BLaER1 treated with 17β-estradiol and CSF1 and Interleukin-3, amounts not matched to agents 10 nM and 100 nM (cell line): ENCODE measurements around the gene CTIF.
A peak's percentile ranks its signal among the peaks of the same experiment; 100 is the strongest.

Experiments
- H3K27ac ChIP-seq, 11 experiments: shearing (Covaris generic); formaldehyde crosslinking; 2 replicates each; pipeline ENCODE4 v1.8.1; 2022
- H3K27me3 ChIP-seq, 11 experiments: shearing (Covaris generic); formaldehyde crosslinking; 2 replicates each; pipeline ENCODE4 v1.8.1; 2022
- H3K36me3 ChIP-seq, 11 experiments: shearing (Covaris generic); formaldehyde crosslinking; 2 replicates each; pipeline ENCODE4 v1.8.1; 2022
- H3K4me1 ChIP-seq, 10 experiments: shearing (Covaris generic); formaldehyde crosslinking; 2 replicates each; pipeline ENCODE4 v1.8.1; 2022
- H3K4me2 ChIP-seq, 11 experiments: shearing (Covaris generic); formaldehyde crosslinking; 2 replicates each; pipeline ENCODE4 v1.8.1; 2022
- H3K4me3 ChIP-seq, 10 experiments: shearing (Covaris generic); formaldehyde crosslinking; 2 replicates each; pipeline ENCODE4 v1.8.1; 2022
- H3K9ac ChIP-seq, 11 experiments: shearing (Covaris generic); formaldehyde crosslinking; 2 replicates each; pipeline ENCODE4 v1.8.1; 2022
- H3K9me3 ChIP-seq, 11 experiments: shearing (Covaris generic); formaldehyde crosslinking; replicated peaks in 1 of 11; 2 replicates each; pipeline ENCODE4 v1.8.1; 2022
- H4K20me1 ChIP-seq, 11 experiments: shearing (Covaris generic); formaldehyde crosslinking; 2 replicates each; pipeline ENCODE4 v1.8.1; 2022
- Cebpa-rat ChIP-seq, 11 experiments: shearing (Covaris generic); IDR thresholded peaks; 2 replicates each; pipeline ENCODE4 v1.8.1; 2022

Gene CTIF

DNA sequence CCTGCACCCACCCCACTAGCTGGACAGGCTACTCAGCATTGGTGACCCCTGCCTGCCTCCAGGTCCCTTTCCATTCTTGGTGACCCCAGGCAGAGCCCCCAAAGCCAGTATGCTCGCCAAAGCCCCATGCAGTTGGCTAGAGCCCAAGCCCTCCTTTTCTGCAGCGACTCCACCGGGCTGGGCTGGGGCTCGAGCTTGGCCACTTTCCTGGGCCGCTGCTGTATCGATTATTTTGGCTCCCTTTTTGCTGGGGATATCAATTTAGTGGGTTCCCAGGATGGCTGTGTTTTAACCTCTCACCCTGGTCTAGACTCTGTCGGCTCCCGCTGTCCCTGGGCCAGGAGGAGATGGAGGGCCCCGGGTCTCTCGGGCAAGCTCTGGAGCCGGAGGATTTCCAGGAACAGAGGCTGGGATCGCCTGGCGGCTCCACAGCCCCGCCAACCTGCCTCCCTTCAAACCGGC is 335.9 kb downstream of the CTIF start:
- no peak for TF ChIP-seq Cebpa-rat (IDR thresholded peaks at IDR 0.05)
- H3K27ac ChIP-seq, result no peak overlapping the region
- H3K4me3 ChIP-seq, result no peak overlapping the region
- H3K4me1 ChIP-seq, result peaks cover 29 to 73% (median 60%) of the 10 kb centered on the region in 10 experiments
- no peak overlapping the region for H3K9ac ChIP-seq
- no peaks in the 10 kb centered on the region for H3K36me3 ChIP-seq
- H3K27me3 ChIP-seq, result 0 out of 22 replicates have a peak, but pooled peaks cover 0 to 3% (median 0%) of the 10 kb centered on the region in 11 experiments
- peaks cover 0 to 5% (median 0%) of the 10 kb centered on the region in 11 experiments; a peak in 1 of 22 replicates for H4K20me1 ChIP-seq
- peak overlapping the region in 6 of 11 experiments; percentile 16 to 84 (median 25); a peak in 7 of 22 replicates for H3K4me2 ChIP-seq
- no peaks in the 10 kb centered on the region for H3K9me3 ChIP-seq

DNA sequence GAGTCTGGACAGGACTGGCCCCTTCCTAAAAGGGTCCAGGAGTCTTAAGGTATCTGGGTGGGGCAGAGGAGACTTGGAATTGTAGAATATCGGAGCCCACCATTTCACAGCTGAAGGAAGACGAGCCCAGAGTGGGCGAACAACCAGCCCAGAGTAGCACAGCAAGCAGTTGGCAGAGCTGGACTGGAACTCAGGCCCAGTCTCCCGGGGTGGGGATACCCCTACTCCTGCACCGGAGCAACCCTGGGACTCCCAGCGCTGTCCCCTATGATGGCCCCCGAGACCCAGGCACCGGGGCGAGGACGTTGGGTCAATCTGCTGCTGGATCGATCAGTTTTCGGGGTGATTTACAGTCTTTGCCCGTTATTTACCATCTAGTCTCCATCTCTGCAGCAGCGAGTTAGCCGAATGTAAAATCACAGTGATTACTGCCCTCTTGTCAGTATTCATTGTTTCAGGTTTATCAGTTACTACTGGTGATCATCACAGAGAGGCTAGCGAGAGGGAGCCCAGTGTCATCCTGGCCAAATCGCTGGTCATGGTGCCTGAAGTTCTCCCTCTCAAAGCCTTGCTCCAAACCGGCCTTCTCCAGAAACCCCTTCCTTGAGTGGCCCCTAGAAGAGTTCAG is 336.6 kb downstream of the CTIF start:
- no peak for TF ChIP-seq Cebpa-rat (IDR thresholded peaks at IDR 0.05)
- Histone ChIP-seq H3K27me3 (0 out of 22 replicates have a peak, but pooled peaks cover 0 to 3% (median 0%) of the 10 kb centered on the region in 11 experiments), H3K9me3 (no peaks in the 10 kb centered on the region), H3K4me3 (no peak overlapping the region), H3K9ac (no peak overlapping the region), H3K4me2 (peak overlapping the region in 8 of 11 experiments; percentile 38 to 70 (median 62); a peak in 14 of 22 replicates), H3K27ac (no peak overlapping the region), H4K20me1 (peaks cover 0 to 5% (median 0%) of the 10 kb centered on the region in 11 experiments; a peak in 1 of 22 replicates), H3K4me1 (peaks cover 32 to 79% (median 66%) of the 10 kb centered on the region in 10 experiments), H3K36me3 (no peaks in the 10 kb centered on the region)

DNA sequence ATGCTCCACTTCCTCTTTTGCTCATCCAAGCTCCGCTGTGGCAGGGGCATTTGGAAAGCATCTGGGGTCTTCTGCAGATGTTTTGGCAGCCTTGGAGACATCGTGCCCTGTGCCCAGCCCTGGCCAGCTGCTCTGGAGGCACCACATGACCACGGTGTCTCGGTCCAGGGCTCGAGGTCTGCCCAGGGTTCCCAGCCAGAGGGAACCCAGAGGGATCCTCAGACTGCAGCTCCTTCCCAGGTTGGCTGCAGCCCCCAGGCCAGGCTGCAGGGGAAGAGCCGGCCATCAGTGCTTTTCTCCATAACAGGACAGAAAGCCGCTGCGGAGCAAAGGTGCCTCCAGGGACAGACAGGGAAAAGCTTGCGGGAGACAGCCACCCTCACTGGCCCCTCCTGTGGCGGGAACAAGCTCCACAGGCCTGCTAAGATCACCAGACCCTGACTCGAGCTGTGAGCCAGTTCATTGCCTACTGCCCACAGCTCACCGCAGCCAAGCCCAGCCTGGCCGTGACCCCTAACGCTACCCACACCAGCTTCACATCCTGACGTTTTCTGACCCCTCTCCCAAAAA is 337.2 kb downstream of the CTIF start:
- Histone ChIP-seq H3K4me2 (peak overlapping the region; percentile 25 to 78 (median 61); a peak in 21 of 22 replicates), H3K4me1 (peaks cover 38 to 85% (median 72%) of the 10 kb centered on the region in 10 experiments), H3K4me3 (no peak overlapping the region), H3K9me3 (no peaks in the 10 kb centered on the region), H4K20me1 (peaks cover 0 to 5% (median 0%) of the 10 kb centered on the region in 11 experiments; a peak in 1 of 22 replicates), H3K9ac (peak overlapping the region in 1 of 11 experiments; percentile 44; a peak in 1 of 22 replicates), H3K27me3 (0 out of 22 replicates have a peak, but pooled peaks cover 0 to 3% (median 0%) of the 10 kb centered on the region in 11 experiments), H3K27ac (peak overlapping the region in 2 of 11 experiments; percentile 2 to 7; a peak in 1 of 22 replicates), H3K36me3 (no peaks in the 10 kb centered on the region)
- no peak for TF ChIP-seq Cebpa-rat (IDR thresholded peaks at IDR 0.05)

DNA sequence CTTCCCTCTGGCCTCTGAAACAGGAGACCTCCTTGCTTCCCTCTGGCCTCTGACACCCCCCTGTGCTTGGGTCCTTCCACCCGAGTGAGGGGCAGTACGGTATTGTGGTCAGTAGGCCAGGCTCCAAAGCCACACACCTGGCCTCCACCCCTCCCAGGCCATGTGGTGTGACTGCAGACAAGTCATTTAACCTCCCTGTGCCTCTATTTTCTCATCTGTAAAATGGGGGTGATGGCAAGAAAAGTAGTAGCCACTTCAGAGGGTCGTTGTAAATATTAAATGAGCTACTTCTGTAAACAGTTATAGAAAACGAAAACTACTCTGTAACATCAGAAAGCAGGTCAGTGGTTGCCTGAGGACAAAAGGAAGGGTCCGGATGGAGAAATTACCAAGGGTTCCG is 337.8 kb downstream of the CTIF start:
- Histone ChIP-seq H3K4me1 (peaks cover 39 to 87% (median 73%) of the 10 kb centered on the region in 10 experiments), H3K27me3 (0 out of 22 replicates have a peak, but pooled peaks cover 0 to 3% (median 0%) of the 10 kb centered on the region in 11 experiments), H3K36me3 (no peaks in the 10 kb centered on the region), H3K4me2 (peak overlapping the region; percentile 25 to 78 (median 61); a peak in 21 of 22 replicates), H3K9me3 (no peaks in the 10 kb centered on the region), H4K20me1 (peaks cover 0 to 5% (median 0%) of the 10 kb centered on the region in 11 experiments; a peak in 1 of 22 replicates), H3K4me3 (no peak overlapping the region), H3K27ac (peak overlapping the region in 1 of 11 experiments; percentile 2; a peak in 1 of 22 replicates), H3K9ac (peak overlapping the region in 1 of 11 experiments; percentile 44; a peak in 1 of 22 replicates)
- TF ChIP-seq Cebpa-rat (IDR thresholded peaks at IDR 0.05), result no peak

DNA sequence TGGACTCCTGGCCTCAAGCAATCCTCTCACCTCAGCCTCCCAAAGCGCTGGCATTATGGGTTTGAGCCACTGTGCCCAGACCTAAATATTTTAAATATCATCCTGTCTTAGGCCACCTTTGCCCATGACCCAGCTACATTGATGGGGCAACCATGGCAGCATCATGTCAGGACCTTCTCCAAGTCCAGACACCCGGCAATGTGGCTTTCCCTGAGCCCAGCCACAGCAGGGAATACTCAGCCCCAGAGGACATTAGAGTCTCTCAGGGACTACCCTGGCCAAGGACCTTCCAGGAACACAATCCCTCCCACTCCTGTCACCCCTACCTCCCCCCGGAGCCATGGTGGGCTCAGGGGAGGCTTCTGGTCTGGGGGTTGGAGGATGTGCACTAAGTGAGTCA is 339.1 kb downstream of the CTIF start:
- Histone ChIP-seq H4K20me1 (no peaks in the 10 kb centered on the region), H3K4me1 (peaks cover 25 to 73% (median 60%) of the 10 kb centered on the region in 10 experiments), H3K9ac (no peak overlapping the region), H3K9me3 (no peaks in the 10 kb centered on the region), H3K27me3 (0 out of 22 replicates have a peak, but pooled peaks cover 0 to 3% (median 0%) of the 10 kb centered on the region in 11 experiments), H3K36me3 (no peaks in the 10 kb centered on the region), H3K27ac (no peak overlapping the region), H3K4me3 (no peak overlapping the region), H3K4me2 (peak overlapping the region in 6 of 11 experiments; percentile 0 to 43 (median 22); a peak in 7 of 22 replicates)
- TF ChIP-seq Cebpa-rat (IDR thresholded peaks at IDR 0.05), result no peak

DNA sequence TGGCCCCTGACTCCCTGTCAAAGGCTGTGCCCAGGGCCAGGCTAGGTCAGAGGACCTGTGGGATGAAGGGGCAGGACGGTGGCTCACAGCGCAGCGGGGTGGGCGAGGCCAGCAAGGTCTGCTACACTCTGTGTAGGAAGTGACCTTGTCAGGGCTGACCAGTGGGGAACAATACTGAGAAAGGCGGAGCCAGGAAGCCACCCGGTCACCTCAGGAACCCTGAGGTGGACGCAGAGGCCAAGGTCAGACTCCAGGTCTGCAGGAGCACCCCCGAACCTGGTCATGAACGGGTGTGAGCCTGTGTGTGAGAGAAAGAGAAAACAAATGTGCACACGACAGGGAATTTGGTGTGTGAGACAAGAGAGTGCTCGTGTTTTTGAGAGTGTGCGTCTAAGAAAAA is 339.6 kb downstream of the CTIF start:
- no peak overlapping the region for H3K27ac ChIP-seq
- no peaks in the 10 kb centered on the region for H4K20me1 ChIP-seq
- H3K4me2 ChIP-seq, result peak overlapping the region in 6 of 11 experiments; percentile 0 to 43 (median 22); a peak in 8 of 22 replicates
- H3K4me1 ChIP-seq, result peaks cover 20 to 68% (median 55%) of the 10 kb centered on the region in 10 experiments
- H3K9me3 ChIP-seq, result no peaks in the 10 kb centered on the region
- H3K36me3 ChIP-seq, result no peaks in the 10 kb centered on the region
- TF ChIP-seq Cebpa-rat (IDR thresholded peaks at IDR 0.05), result no peak
- no peak overlapping the region for H3K9ac ChIP-seq
- no peak overlapping the region for H3K4me3 ChIP-seq
- 0 out of 22 replicates have a peak, but pooled peaks cover 0 to 3% (median 0%) of the 10 kb centered on the region in 11 experiments for H3K27me3 ChIP-seq

DNA sequence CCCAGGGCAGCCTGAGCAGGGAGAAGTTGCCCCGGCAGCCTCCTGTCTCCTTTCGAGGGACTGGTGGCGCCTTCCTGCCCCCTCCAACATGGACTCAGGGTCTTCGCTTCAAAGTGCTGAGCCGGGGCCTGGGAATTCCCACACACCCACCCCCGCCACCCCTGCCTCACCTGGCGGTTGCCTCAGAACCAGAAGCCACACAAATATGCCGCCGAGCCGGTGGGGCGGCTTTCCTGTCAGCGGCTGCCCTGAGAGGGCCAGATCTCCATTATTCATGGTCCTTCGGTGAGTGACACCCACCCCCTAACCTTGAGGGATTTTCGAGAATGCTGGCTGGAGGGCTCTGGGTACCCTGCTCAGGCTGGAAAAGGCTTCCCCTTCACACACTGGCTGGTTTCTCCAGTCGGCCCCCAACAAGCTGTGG is 340.2 kb downstream of the CTIF start:
- Histone ChIP-seq H3K4me3 (no peak overlapping the region), H3K9ac (no peak overlapping the region), H3K27ac (no peak overlapping the region), H3K27me3 (0 out of 22 replicates have a peak, but pooled peaks cover 0 to 3% (median 0%) of the 10 kb centered on the region in 11 experiments), H3K9me3 (no peaks in the 10 kb centered on the region), H3K36me3 (no peaks in the 10 kb centered on the region), H3K4me1 (peaks cover 16 to 63% (median 51%) of the 10 kb centered on the region in 10 experiments), H4K20me1 (no peaks in the 10 kb centered on the region), H3K4me2 (peak overlapping the region in 1 of 11 experiments; percentile 21; a peak in 2 of 22 replicates)
- no peak for TF ChIP-seq Cebpa-rat (IDR thresholded peaks at IDR 0.05)

DNA sequence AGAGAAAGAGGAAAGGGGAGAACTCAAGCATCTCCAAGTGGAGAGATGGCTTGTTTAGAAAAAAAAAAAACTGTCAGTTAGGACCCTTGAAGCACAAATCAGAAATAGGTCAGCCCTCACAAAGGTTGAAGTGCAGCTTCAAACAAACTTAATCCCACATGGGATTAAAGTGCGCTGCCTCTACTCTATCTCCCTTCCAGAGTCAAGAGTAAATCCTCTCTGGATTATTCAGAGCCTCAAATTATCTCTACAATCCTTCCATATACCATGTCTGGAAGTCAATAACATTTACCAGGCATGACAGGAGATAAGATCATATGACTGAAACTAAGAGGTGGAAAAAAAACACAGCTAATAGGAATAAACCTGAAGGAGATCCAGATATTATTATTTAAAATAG is 342.1 kb downstream of the CTIF start:
- Histone ChIP-seq H3K4me2 (peak overlapping the region; percentile 45 to 84 (median 62)), H3K36me3 (no peaks in the 10 kb centered on the region), H3K9ac (no peak overlapping the region), H3K9me3 (no peaks in the 10 kb centered on the region), H3K27ac (no peak overlapping the region), H3K27me3 (0 out of 22 replicates have a peak, but pooled peaks cover 0 to 3% (median 0%) of the 10 kb centered on the region in 11 experiments), H3K4me3 (no peak overlapping the region), H4K20me1 (no peaks in the 10 kb centered on the region), H3K4me1 (peaks cover 28 to 63% (median 56%) of the 10 kb centered on the region in 10 experiments)
- TF ChIP-seq Cebpa-rat (IDR thresholded peaks at IDR 0.05), result no peak

DNA sequence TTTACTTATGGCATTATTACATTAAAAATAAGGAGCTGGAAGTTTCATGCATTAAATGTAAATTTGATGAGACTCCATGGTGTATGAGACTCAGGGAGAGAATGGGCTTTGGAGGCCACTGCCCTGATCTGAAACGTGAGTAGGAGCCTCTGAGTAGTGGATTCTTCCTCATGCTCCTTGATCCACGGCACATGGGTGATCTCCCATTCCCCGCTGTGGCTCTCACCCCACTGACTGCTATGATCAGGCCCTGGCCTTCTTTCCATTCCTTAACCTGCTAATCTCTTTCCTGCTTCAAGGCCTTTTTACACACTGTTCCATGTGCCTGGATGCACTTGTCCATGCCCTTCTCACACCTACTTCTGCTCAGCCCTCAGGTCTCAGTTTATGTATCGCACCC is 343.5 kb downstream of the CTIF start:
- Histone ChIP-seq H3K9ac (no peak overlapping the region), H3K9me3 (no peaks in the 10 kb centered on the region), H3K4me1 (peaks cover 25 to 55% (median 48%) of the 10 kb centered on the region in 10 experiments), H3K27ac (no peak overlapping the region), H3K27me3 (no peaks in the 10 kb centered on the region), H3K36me3 (no peaks in the 10 kb centered on the region), H4K20me1 (no peaks in the 10 kb centered on the region), H3K4me3 (no peak overlapping the region), H3K4me2 (no peak overlapping the region)
- TF ChIP-seq Cebpa-rat (IDR thresholded peaks at IDR 0.05), result no peak
